ENCODE data around the gene XYLT1. TPM values are rescaled to one million over a fixed set of nuclear protein-coding genes. Genes with fewer than 3 reads are reported as not detected.

Gene XYLT1
- total and polyA plus RNA-seq, 2 of the 4 experiments (the other 2 are of a cell fraction), result 9.0 to 12.7 TPM

DNA sequence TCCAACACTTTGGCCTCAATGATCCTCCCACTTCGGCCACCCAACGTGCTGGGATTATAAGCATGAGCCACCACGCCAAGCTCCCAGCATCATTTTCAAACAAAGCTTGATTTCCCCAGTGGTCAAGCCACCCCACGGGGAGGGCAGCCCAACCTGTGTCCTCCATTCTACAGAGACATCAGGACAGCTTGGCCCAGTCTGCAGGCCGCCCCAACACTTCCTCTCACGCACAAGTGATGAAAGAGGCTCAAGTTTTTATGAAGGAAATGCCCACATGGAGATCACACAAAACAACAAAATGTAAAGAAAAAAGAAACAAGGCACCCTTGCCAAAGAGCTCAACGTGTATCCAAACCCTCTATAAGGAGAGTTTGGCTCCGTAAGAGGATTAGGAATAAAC is 112.4 kb downstream of the XYLT1 start:
- no peak overlapping the region for H3K14ac ChIP-seq (replicated peaks; ENCODE audit: low read depth, low read length)
- DNase-seq (no peak), ATAC-seq (ENCODE audit: low read depth) (no peak)
- no peak overlapping the region for H3K18ac ChIP-seq (ENCODE audit: low read depth, low read length)
- BruUV-seq (replicated peaks), result no TSS peak
- in situ Hi-C loops (cut with MboI; ENCODE audit: low sequenced_read_pairs), result no loop called here
- dilution Hi-C loops (cut with HindIII; ENCODE audit: low sequenced_read_pairs, unreplicated experiment), result no loop called here
- POLR2A ChIA-PET (ENCODE audit: unreplicated experiment), result no interaction called here
- no peak overlapping the region for H3K27ac ChIP-seq (ENCODE audit: insufficient read depth, low read length)
- no peaks in the 10 kb centered on the region; the same call in 1 of the 2 replicates for H3K4me1 ChIP-seq (ENCODE audit: control insufficient read depth, insufficient read depth, low read length)
- no peaks in the 10 kb centered on the region for H3K27me3 ChIP-seq (ENCODE audit: control insufficient read depth, insufficient read depth, low read length)
- no peak overlapping the region for H4K8ac ChIP-seq (ENCODE audit: low read depth in 2 of 2, low read length in 2 of 2)
- H4K5ac ChIP-seq (ENCODE audit: low read depth, low read length), result no peak overlapping the region
- CTCF ChIA-PET, result no interaction called here
- H3K4me3 ChIP-seq (ENCODE audit: insufficient read depth, low read depth, low read length), result no peak overlapping the region
- no peak overlapping the region for H2BK5ac ChIP-seq (ENCODE audit: low read depth, low read length, poor library complexity, severe bottlenecking)
- H3K9ac ChIP-seq (ENCODE audit: low read depth, low read length), result no peak overlapping the region
- peaks cover 11% of the 10 kb centered on the region; the same call in 1 of the 2 replicates for H3K9me1 ChIP-seq (ENCODE audit: insufficient read depth, low read length)
- peaks cover 8 to 61% of the 10 kb centered on the region in 2 experiments; a peak in 2 of 4 replicates for H3K79me1 ChIP-seq (ENCODE audit: low read depth in 1 of 2, low read length in 2 of 2)
- intact Hi-C loops (cut with micrococcal nuclease), result no loop called here
- H2BK120ac ChIP-seq (ENCODE audit: low read depth, low read length), result no peak overlapping the region
- H3K36me3 ChIP-seq (ENCODE audit: control insufficient read depth, insufficient read depth, low read length), result no peaks in the 10 kb centered on the region
- 83% methylated on average over 1 of the region's 8 CpGs; no CpG with 5 or more reads in 1 of the 2 experiments for WGBS, 2 experiments (ENCODE audit: extremely low coverage in 2 of 2, insufficient read length in 1 of 2)
- H3K4ac ChIP-seq (ENCODE audit: low read depth, low read length), result no peak overlapping the region
- H3K23ac ChIP-seq (ENCODE audit: low read depth, low read length), result no peak overlapping the region
- TF ChIP-seq BHLHE40 (IDR thresholded peaks at IDR 0.05; ENCODE audit: low read depth, low read length) (no peak), CHD1 (IDR thresholded peaks at IDR 0.05; ENCODE audit: low read depth, low read length) (no peak), POLR2A (IDR thresholded peaks at IDR 0.05; ENCODE audit: low read depth, low read length) (no peak), RCOR1 (IDR thresholded peaks at IDR 0.05; ENCODE audit: insufficient replicate concordance, low read length) (no peak), MXI1 (IDR thresholded peaks at IDR 0.05; ENCODE audit: borderline replicate concordance, low read depth, low read length) (no peak), NFE2L2 (IDR thresholded peaks at IDR 0.05; ENCODE audit: low read depth, low read length) (no peak), RAD21 (IDR thresholded peaks at IDR 0.05; ENCODE audit: low read length) (no peak), RFX5 (IDR thresholded peaks at IDR 0.05; ENCODE audit: low read depth, low read length) (no peak)
- TF ChIP-seq, protein P1, sequence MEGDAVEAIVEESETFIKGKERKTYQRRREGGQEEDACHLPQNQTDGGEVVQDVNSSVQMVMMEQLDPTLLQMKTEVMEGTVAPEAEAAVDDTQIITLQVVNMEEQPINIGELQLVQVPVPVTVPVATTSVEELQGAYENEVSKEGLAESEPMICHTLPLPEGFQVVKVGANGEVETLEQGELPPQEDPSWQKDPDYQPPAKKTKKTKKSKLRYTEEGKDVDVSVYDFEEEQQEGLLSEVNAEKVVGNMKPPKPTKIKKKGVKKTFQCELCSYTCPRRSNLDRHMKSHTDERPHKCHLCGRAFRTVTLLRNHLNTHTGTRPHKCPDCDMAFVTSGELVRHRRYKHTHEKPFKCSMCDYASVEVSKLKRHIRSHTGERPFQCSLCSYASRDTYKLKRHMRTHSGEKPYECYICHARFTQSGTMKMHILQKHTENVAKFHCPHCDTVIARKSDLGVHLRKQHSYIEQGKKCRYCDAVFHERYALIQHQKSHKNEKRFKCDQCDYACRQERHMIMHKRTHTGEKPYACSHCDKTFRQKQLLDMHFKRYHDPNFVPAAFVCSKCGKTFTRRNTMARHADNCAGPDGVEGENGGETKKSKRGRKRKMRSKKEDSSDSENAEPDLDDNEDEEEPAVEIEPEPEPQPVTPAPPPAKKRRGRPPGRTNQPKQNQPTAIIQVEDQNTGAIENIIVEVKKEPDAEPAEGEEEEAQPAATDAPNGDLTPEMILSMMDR (conservative IDR thresholded peaks at IDR 0.05; ENCODE audit: low read depth, low read length), result no peak
- no peak overlapping the region for H3K56ac ChIP-seq (ENCODE audit: extremely low read depth, insufficient read depth, low read length)
- H2AFZ ChIP-seq (replicated peaks; ENCODE audit: low read length, poor library complexity), result no peak overlapping the region
- no peak overlapping the region for H4K91ac ChIP-seq (ENCODE audit: insufficient read depth, low read depth, low read length)
- no peak overlapping the region for H2AK9ac ChIP-seq (replicated peaks; ENCODE audit: low read depth, low read length, poor library complexity)
- H2BK15ac ChIP-seq (ENCODE audit: low read depth, low read length), result no peak overlapping the region
- no peaks in the 10 kb centered on the region for H3K9me3 ChIP-seq (ENCODE audit: control insufficient read depth, insufficient read depth, low read length)
- H2AK5ac ChIP-seq (ENCODE audit: low read depth, low read length), result no peak overlapping the region
- H2BK20ac ChIP-seq (ENCODE audit: low read depth, low read length), result no peak overlapping the region
- no peak overlapping the region for H3K4me2 ChIP-seq (ENCODE audit: low read depth, low read length)
- peaks cover 10% of the 10 kb centered on the region; the same call in 1 of the 2 replicates for H4K20me1 ChIP-seq (ENCODE audit: insufficient read depth, low read length)
